Keratinocyte (primary cell): ENCODE measurements around the gene RNF8. TPM values are rescaled to one million over a fixed set of nuclear protein-coding genes. Genes with fewer than 3 reads are reported as not detected.

Source experiments
- DNase-seq: peaks from one replicate; pipeline ENCODE4 v3.0.0-alpha.2; 2011; ENCODE audit warnings: low read depth, missing footprints, low spot score
- FAIRE-seq: peaks from 2 replicates; lab custom pipeline; 2011; peaks lifted over from hg19 to GRCh38; lab: Jason Lieb, UNC
- H2AFZ ChIP-seq: 2 replicates; pipeline ENCODE4 v1.6.0; 2012; ENCODE audit warnings: low read length, control low read depth, inconsistent platforms; ENCODE audit not compliant: control insufficient read depth
- H3K27ac ChIP-seq: 2 replicates; pipeline ENCODE4 v1.5.1; 2011; ENCODE audit warnings: low read length; ENCODE audit not compliant: control insufficient read depth, insufficient read depth
- H3K27me3 ChIP-seq: 3 replicates; pipeline ENCODE4 v1.6.0; 2011; ENCODE audit warnings: low read length; ENCODE audit not compliant: control insufficient read depth, insufficient read depth; ENCODE audit errors: extremely low read depth
- H3K36me3 ChIP-seq, 2 experiments: 2 replicates in 1 of 2; 3 replicates in 1 of 2; pipeline ENCODE4 v1.5.1; 2011; ENCODE audit warnings: low read length in 2 of 2, mild to moderate bottlenecking in 1 of 2; ENCODE audit not compliant: control insufficient read depth in 2 of 2, insufficient read depth in 2 of 2; ENCODE audit errors: extremely low read depth in 1 of 2
- H3K4me1 ChIP-seq: 3 replicates; pipeline ENCODE4 v1.5.1; 2011; ENCODE audit warnings: low read length; ENCODE audit not compliant: control insufficient read depth, insufficient read depth; ENCODE audit errors: extremely low read depth
- H3K4me2 ChIP-seq: 3 replicates; pipeline ENCODE4 v1.6.0; 2011; ENCODE audit warnings: low read depth, low read length; ENCODE audit not compliant: control insufficient read depth, insufficient read depth; ENCODE audit errors: extremely low read depth
- H3K4me3 ChIP-seq, 3 experiments: fragments of 200-600 bp in 1 of 3; sonication (generic) in 1 of 3; 2 replicates in 2 of 3; 3 replicates in 1 of 3; pipeline ENCODE4 v1.5.1; 2011 to 2016; ENCODE audit warnings: low read length in 3 of 3, mild to moderate bottlenecking in 3 of 3, control low read depth in 2 of 3, inconsistent platforms in 1 of 3, low read depth in 1 of 3, mixed read lengths in 1 of 3, mixed run types in 1 of 3, moderate library complexity in 1 of 3; ENCODE audit not compliant: control insufficient read depth in 2 of 3, insufficient read depth in 2 of 3; ENCODE audit errors: extremely low read depth in 1 of 3
- H3K79me2 ChIP-seq: 2 replicates; pipeline ENCODE4 v1.6.0; 2012; ENCODE audit warnings: low read length; ENCODE audit not compliant: control insufficient read depth, insufficient read depth
- H3K9ac ChIP-seq: 3 replicates; pipeline ENCODE4 v1.6.0; 2011; ENCODE audit warnings: low read length; ENCODE audit not compliant: control insufficient read depth, insufficient read depth; ENCODE audit errors: extremely low read depth
- H3K9me1 ChIP-seq: 3 replicates; pipeline ENCODE4 v1.6.0; 2011; ENCODE audit warnings: low read length; ENCODE audit not compliant: control insufficient read depth, insufficient read depth; ENCODE audit errors: extremely low read depth
- H3K9me3 ChIP-seq: 2 replicates; pipeline ENCODE4 v1.5.1; 2012; ENCODE audit warnings: low read depth, low read length; ENCODE audit not compliant: control insufficient read depth
- H4K20me1 ChIP-seq: 3 replicates; pipeline ENCODE4 v1.6.0; 2011; ENCODE audit warnings: low read length; ENCODE audit not compliant: control insufficient read depth, insufficient read depth; ENCODE audit errors: extremely low read depth
- CTCF ChIP-seq, 3 experiments: IDR thresholded peaks in 1 of 3; conservative IDR thresholded peaks in 1 of 3; optimal IDR thresholded peaks in 1 of 3; 2 replicates in 2 of 3; 3 replicates in 1 of 3; pipeline versions ENCODE3 to v1.5.1; 2011; ENCODE audit warnings: low read length in 3 of 3, mild to moderate bottlenecking in 3 of 3, moderate library complexity in 2 of 3, control low read depth in 1 of 3, inconsistent platforms in 1 of 3; ENCODE audit not compliant: insufficient read depth in 2 of 3; ENCODE audit errors: extremely low read depth in 1 of 3
- EZH2 ChIP-seq: IDR thresholded peaks from one replicate; pipeline ENCODE4 v1.6.1; 2012; ENCODE audit warnings: inconsistent platforms, mild to moderate bottlenecking, low read length, moderate library complexity
- dilution Hi-C: fragments of 300-500 bp; cut with MboI; formaldehyde crosslinking; loops from one replicate; pipeline ENCODE4 v1.7.0; 2020; ENCODE audit warnings: low sequenced_read_pairs; ENCODE audit not compliant: extremely low pct_ligation_motif_present
- polyA plus RNA-seq, 5 experiments: library from polyadenylated mRNA; depleted of rRNA in 3 of 5; stranded (reverse) in 3 of 5; stranded (forward) in 1 of 5; unstranded in 1 of 5; fragments of >200 nt; gene quantifications; 1 replicate in 1 of 5; 2 replicates in 3 of 5; 3 replicates in 1 of 5; pipeline versions ENCODE4 v1.2.1 to v1.2.3, GENCODE V29; 2011 to 2012; ENCODE audit warnings: missing spikeins in 2 of 5, low read depth in 1 of 5, low replicate concordance in 1 of 5

Gene RNF8
- polyA plus RNA-seq, 1 donor (not counting 4 experiments of a cell fraction or from before 2014, with no cell fraction given): 34.5 TPM

GRCh38 chr6:37319156-37319555, 34.6 kb upstream of the RNF8 start:
- dilution Hi-C loops: no loop called here
- no peak overlapping the region for H3K4me2 ChIP-seq
- no peaks in the 10 kb centered on the region for H3K9me1 ChIP-seq
- H3K4me1 ChIP-seq: peaks cover 12% of the 10 kb centered on the region
- H3K36me3 ChIP-seq: peaks cover 31% of the 10 kb centered on the region in 2 experiments
- no peaks in the 10 kb centered on the region for H4K20me1 ChIP-seq
- H3K9me3 ChIP-seq: no peaks in the 10 kb centered on the region
- H2AFZ ChIP-seq: no peak overlapping the region
- H3K79me2 ChIP-seq: no peaks in the 10 kb centered on the region
- TF ChIP-seq CTCF (optimal IDR thresholded peaks at IDR 0.05 in 1 of 3, IDR thresholded peaks at IDR 0.05 in 1 of 3, conservative IDR thresholded peaks at IDR 0.05 in 1 of 3; ENCODE audit: extremely low read depth in 1 of 3, insufficient read depth in 2 of 3, low read length in 3 of 3) (no peak), EZH2 (no peak)
- DNase-seq: no peak
- no peak overlapping the region for H3K27ac ChIP-seq
- H3K27me3 ChIP-seq: no peaks in the 10 kb centered on the region
- no peak for FAIRE-seq
- no peak overlapping the region for H3K9ac ChIP-seq
- H3K4me3 ChIP-seq: no peak overlapping the region

GRCh38 chr6:37319856-37320480, 33.8 kb upstream of the RNF8 start:
- dilution Hi-C loops: no loop called here
- FAIRE-seq: no peak
- no peak overlapping the region for H2AFZ ChIP-seq
- no peaks in the 10 kb centered on the region for H3K9me1 ChIP-seq
- no peak overlapping the region for H3K9ac ChIP-seq
- peaks cover 13% of the 10 kb centered on the region for H3K4me1 ChIP-seq
- H3K9me3 ChIP-seq: no peaks in the 10 kb centered on the region
- H3K27ac ChIP-seq: no peak overlapping the region
- H3K4me3 ChIP-seq: no peak overlapping the region
- H3K79me2 ChIP-seq: no peaks in the 10 kb centered on the region
- H3K36me3 ChIP-seq: peaks cover 29 to 31% of the 10 kb centered on the region in 2 experiments
- DNase-seq: no peak
- no peak overlapping the region for H3K4me2 ChIP-seq
- H3K27me3 ChIP-seq: no peaks in the 10 kb centered on the region
- no peaks in the 10 kb centered on the region for H4K20me1 ChIP-seq
- no peak for TF ChIP-seq EZH2
- no peak for TF ChIP-seq CTCF (optimal IDR thresholded peaks at IDR 0.05 in 1 of 3, IDR thresholded peaks at IDR 0.05 in 1 of 3, conservative IDR thresholded peaks at IDR 0.05 in 1 of 3; ENCODE audit: extremely low read depth in 1 of 3, insufficient read depth in 2 of 3, low read length in 3 of 3)
